Daoy (cell line): Measurements from ENCODE around the gene PYGB. TPM values are rescaled to one million over a fixed set of nuclear protein-coding genes. Genes with fewer than 3 reads are reported as not detected.

Source experiments
- DNase-seq: peaks from one replicate; pipeline ENCODE4 v3.0.0-alpha.2; 2015; ENCODE audit warnings: low read depth
- total RNA-seq: library from RNA; depleted of rRNA; stranded (reverse); fragments of >200 nt; shearing (Covaris generic); gene quantifications from 2 replicates; pipeline ENCODE4 v1.2.3, GENCODE V29; 2014

Gene PYGB
- total RNA-seq, 1 experiment from 2014 or later, result 54.8 TPM

DNA sequence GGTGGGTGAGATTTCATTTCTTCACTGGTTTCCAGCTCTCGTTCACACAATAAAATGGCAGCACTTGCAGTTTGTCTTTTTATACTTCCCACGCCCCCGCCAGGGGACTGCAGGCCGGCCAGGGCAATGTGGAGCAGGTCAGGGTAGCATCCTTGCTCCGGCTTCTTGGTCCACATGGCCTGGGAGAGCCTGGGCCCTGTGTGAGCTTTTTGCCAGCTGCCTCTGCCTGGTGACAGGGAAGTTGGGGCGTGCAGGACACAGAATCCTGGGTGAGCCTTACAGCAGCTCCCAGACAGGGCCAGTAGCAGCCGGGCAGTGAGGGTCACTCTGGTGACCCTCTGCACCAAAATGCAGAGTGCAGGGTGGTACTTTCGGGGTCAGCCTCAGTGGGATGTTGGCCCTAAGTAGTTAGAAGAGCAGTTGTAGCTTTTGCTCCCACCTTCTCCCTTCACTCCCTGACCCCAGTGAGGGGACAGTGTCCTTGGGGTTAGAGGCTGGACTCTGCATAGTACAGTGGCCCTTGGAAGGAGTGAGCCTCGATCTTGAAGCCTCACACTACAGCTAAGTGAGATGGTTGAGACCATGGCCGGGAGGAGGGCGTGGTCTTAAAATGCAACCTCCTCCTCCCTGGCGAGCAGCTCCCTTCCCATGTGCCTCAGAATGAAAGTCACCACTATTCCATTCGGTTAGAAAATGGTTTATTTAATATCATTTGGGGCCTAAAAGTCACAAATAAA is 23.8 kb downstream of the PYGB start:
- no peak for DNase-seq

DNA sequence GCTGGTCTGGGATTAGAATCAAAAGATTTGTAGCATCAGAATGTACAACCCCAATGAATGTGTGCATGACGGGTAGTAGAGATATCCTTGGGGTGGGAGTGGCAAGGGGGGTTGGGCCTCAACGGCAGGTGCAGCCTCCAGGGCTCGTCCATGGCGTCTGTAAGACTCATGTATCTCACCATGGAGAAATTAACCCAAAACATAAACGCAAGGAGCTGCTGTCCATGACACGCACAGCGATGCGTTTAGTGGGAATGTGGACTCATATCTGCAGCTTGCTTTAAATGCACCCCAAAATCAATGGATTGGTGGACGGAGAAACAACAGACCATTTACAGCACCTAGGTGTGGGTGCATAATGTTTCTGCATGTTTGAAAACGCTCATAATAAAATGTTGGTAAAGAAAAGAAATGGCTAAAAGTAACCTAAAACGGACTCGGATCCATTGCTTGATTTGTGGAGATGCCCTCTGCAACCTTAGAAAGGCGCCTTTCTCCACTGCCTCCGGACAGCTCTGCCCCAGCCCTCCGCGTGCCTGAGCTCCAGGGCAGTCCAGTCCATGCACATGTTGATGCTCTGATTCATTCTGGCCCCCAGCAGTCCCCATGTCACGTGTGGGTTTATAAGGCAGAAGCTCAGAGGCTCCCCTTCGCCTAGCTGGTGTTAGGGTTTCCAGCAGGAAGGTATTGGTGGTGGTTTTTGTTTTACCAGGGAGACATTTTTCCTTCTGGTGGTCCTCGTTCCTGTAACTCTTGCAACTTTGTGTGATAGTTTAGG is 24.5 kb downstream of the PYGB start:
- DNase-seq, result no peak

GRCh38 chr20:25273046-25273445 is 25.2 kb downstream of the PYGB start:
- DNase-seq, result no peak

- DNase-seq, result no peak
Observed at GRCh38 chr20:25273541-25274358, 25.9 kb downstream of the PYGB start.

DNA sequence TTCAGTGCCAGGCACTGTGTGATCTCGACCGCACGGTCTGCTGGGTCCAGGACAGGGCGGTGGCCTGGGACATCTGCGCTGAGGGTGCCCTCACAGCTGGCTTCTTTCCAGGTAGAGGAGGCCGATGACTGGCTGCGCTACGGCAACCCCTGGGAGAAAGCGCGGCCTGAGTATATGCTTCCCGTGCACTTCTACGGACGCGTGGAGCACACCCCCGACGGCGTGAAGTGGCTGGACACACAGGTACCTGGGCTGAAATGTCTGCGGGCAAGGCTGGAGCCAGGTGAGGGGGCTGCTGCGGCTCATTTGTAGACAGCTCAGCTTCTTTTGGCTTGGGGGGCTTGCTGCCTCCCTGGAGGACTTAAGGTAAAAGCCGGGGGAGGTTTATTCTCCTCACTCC is 26.6 kb downstream of the PYGB start:
- no peak for DNase-seq

DNA sequence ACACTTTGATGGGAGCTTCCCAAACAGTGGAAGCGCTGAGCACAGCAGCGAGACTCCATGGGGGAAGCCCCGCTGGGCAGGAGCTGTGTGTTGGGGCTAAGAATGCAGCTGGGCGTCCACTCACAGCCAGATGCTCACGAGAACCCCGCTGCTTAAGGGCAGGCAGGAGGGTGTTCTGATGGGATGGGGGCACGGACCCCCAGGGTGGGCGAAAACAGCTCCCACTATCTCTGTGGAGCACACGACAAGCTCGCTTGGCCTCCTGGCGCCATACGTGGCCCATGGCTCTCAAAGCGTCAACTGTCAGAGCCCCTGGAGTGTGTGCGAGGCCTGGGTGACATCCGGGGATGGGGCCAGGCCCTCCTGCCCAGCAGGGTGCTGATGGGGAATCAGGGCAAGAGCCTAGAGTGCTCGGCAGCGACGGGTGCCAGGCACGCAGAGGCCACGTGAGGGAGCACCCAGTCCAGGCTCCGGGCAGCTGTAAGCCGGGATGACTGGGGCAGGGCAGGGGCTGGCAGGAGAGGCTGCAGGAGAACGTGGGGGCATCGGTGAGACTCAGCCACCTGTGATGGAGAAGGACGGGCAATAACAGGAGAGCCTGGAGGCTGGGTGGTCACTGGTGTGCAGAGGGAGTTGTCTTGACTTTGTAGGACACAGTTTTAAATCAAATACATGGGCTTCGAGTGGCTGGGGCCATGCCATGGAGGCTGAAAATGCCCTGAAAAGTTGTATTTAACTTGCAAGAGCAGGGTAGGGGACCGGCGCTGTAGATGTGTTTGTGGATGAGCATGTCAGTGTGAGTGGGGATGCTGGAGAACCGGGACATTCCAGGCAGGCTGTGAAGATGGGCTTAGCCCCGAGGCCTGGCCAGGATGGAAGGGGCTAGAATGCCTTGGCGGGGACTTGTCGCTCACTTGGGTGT is 27.3 kb downstream of the PYGB start:
- no peak for DNase-seq

- no peak for DNase-seq
Observed at GRCh38 chr20:25275813-25276532, 28.1 kb downstream of the PYGB start.

- DNase-seq, result no peak
Observed at GRCh38 chr20:25276533-25277050, 28.7 kb downstream of the PYGB start.

DNA sequence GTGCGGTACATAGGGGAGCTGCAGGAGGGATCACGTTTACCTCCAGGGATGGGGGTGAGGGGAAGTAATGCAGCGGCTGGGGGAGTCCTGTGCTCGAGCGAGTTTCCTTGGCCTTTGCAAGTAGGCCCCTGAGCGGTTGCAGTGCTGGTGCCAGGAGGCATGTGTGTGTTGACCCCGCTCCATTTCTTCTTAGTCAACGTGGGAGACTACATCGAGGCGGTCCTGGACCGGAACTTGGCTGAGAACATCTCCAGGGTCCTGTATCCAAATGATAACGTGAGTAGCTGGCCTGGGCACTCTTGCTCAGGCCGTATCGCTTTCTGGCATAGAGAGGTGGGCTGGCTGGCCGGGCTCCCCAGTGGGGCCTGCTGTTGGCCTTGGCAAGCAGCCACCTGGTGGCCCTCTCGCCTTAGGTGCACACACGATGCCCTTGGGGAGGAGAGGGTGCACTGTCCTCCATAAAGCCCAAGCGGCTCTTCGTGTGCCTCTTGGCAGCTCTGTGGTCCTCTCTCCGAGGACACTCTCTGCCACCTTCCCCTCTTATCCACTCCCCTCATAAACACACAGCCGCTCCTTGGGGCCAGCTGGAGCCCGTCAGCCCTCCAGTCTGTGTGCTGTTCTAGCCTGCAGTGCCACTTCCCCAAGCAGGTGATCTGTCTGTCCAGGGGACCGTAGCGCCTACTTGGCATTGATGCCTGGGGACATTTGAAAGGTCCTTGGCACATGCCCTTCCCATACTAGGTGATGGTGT is 29.3 kb downstream of the PYGB start:
- no peak for DNase-seq

- DNase-seq, result no peak
Observed at GRCh38 chr20:25277941-25278521, 30.1 kb downstream of the PYGB start.

DNA sequence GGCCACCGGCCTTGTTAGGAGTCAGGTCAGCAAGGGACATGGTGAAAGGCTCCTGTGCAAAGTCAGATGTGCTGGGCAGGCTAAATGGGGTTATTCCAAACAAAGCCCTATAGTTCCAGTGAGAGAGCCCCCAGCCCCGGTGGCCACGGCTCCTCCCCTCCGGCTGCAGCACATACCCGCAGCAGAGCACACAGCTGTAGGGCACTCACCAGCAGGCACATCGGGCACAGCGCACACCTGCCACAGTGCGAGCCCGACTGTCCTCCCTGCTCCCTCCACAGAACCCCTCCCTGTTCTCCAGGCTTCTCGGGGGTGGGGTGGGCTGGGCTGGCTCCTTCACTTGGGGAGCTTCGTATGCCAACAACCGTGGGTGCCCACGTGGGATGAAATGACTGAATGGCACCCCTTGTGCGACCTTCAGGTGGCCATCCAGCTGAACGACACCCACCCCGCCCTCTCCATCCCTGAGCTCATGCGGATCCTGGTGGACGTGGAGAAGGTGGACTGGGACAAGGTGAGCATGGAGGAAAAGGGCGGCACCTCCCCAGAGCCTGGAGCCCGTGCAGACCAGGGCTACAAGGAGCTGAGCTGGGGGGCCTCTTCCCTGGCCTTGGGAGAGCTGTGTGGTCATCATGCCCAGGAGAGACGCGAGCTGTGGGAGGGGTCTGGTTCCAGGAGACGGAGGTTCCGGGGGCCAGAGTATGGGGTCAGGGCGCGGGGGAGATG is 30.9 kb downstream of the PYGB start:
- no peak for DNase-seq

DNA sequence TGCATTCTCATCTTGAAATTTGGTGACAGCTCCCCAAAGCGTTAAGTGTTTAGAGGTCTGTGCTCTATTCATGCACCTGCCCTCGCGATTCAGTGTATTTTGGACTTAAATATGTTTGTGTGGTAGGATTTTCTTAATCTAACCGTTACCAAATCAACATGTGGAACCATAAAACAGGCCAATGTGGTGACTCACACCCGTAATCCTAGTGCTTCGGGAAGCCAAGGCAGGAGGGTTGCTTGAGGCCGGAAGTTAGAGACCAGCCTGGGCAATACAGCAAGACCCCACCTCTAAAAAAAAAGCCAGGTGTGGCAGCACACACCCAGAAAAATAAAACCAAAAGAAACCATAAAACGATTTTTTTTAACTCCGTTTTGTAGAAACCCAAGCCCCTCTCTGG is 31.5 kb downstream of the PYGB start:
- DNase-seq, result no peak

DNA sequence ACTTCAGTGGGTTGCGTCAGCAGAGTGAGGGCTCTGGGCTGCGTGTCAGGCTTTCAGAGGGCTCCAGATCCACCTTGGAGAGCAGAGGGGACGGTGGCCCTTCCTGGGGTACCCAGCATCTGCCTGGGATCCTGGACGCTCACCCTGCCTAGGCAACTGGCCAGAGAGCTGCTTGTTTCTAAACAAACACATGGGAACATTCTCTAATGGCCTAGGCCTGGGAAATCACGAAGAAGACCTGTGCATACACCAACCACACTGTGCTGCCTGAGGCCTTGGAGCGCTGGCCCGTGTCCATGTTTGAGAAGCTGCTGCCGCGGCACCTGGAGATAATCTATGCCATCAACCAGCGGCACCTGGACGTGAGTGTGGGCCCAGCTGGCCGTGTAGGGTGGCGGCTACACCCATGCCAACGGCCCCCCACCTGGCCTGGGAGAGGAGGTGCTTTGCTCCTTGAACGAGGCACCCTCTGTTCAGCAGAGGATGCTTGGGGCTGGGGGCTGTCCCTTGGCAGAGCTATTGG is 32.2 kb downstream of the PYGB start:
- no peak for DNase-seq

- DNase-seq, result no peak
Observed at GRCh38 chr20:25280574-25281535, 33.0 kb downstream of the PYGB start.

- no peak for DNase-seq
Observed at GRCh38 chr20:25281541-25281991, 33.7 kb downstream of the PYGB start.

- DNase-seq, result no peak
Observed at GRCh38 chr20:25282034-25282781, 34.3 kb downstream of the PYGB start.
